ENCODE data around the gene HSFX1. TPM values are rescaled to one million over a fixed set of nuclear protein-coding genes. Genes with fewer than 3 reads are reported as not detected.
"Not testable (repeated sequence)": the region's sequence is repeated elsewhere in the genome, so short reads cannot be mapped to it uniquely, and the experiment has no call there.

Gene HSFX1
- total and polyA plus RNA-seq, 2 of the 8 experiments (the other 6 are each of a cell fraction or from before 2014, with no cell fraction given), result 0.42 to 0.63 TPM

- H3K23me2 ChIP-seq (ENCODE audit: low read depth, low read length); H3K79me1 ChIP-seq (ENCODE audit: low read depth, low read length); H3K14ac ChIP-seq (ENCODE audit: insufficient read length); POLR2A ChIA-PET (ENCODE audit: partially characterized antibody); H2AK5ac ChIP-seq (ENCODE audit: low read depth, low read length); H2BK20ac ChIP-seq (ENCODE audit: low read length); H3K79me2 ChIP-seq (ENCODE audit: control insufficient read depth in 1 of 2, insufficient read depth in 2 of 2, low read length in 2 of 2); H3K4me2 ChIP-seq (ENCODE audit: insufficient read depth in 1 of 2, low read depth in 2 of 2, low read length in 2 of 2); H3K23ac ChIP-seq (ENCODE audit: insufficient read length); H3K18ac ChIP-seq (ENCODE audit: extremely low read depth, low read length); H3K9me3 ChIP-seq (ENCODE audit: insufficient read depth in 2 of 2, low read depth in 1 of 2, low read length in 1 of 2); H4K5ac ChIP-seq (ENCODE audit: insufficient read length, low read depth, low read length); H3K4me3 ChIP-seq (ENCODE audit: extremely low read depth in 1 of 4, insufficient read depth in 2 of 4, low read depth in 3 of 4, low read length in 4 of 4); DNase-seq (ENCODE audit: low read depth in 1 of 2, low spot score in 2 of 2); H2BK5ac ChIP-seq (ENCODE audit: low read depth, low read length); H4K20me1 ChIP-seq (replicated peaks in 1 of 2; ENCODE audit: control insufficient read depth in 1 of 2, insufficient read depth in 2 of 2, low read length in 2 of 2); H4K8ac ChIP-seq (ENCODE audit: extremely low read depth, insufficient read depth, low read length); H2BK120ac ChIP-seq (replicated peaks; ENCODE audit: low read depth, low read length); H2BK12ac ChIP-seq (ENCODE audit: low read depth, low read length); FAIRE-seq; H2AFZ ChIP-seq (ENCODE audit: low read length); H2BK15ac ChIP-seq (ENCODE audit: low read length); H3K27ac ChIP-seq (ENCODE audit: low read depth, low read length); H3K4ac ChIP-seq (replicated peaks; ENCODE audit: insufficient read length, low read depth, low read length); CTCF ChIA-PET (ENCODE audit: partially characterized antibody); H4K91ac ChIP-seq (replicated peaks; ENCODE audit: insufficient read length, low read length); H3K27me3 ChIP-seq (replicated peaks in 1 of 4; ENCODE audit: control insufficient read depth in 3 of 4, extremely low read depth in 1 of 4, insufficient read depth in 3 of 4, low read length in 3 of 4); H3K36me3 ChIP-seq (ENCODE audit: control insufficient read depth in 2 of 4, insufficient read depth in 4 of 4, low read length in 3 of 4); H3K9ac ChIP-seq (replicated peaks in 1 of 4; ENCODE audit: extremely low read depth in 1 of 4, low read depth in 3 of 4, low read length in 3 of 4); H3K56ac ChIP-seq (replicated peaks; ENCODE audit: insufficient read length, low read depth, low read length); H3K4me1 ChIP-seq (replicated peaks in 1 of 4; ENCODE audit: control insufficient read depth in 3 of 4, insufficient read depth in 4 of 4, low read length in 3 of 4): not testable (repeated sequence)
- 93% methylated on average over 10 of the region's 22 CpGs; no CpG with 5 or more reads in 1 of the 2 experiments for WGBS, 2 experiments (ENCODE audit: extremely low coverage in 1 of 2, insufficient coverage in 1 of 2, insufficient read length in 1 of 2, insufficient replicate concordance in 2 of 2, low coverage in 1 of 2, low lambda C conversion rate in 2 of 2, missing lambda C conversion rate in 1 of 2)
Measured at GRCh38 chrX:149761858-149762674, 11.8 kb upstream of the HSFX1 start.
